Psoas muscle (tissue), 8 donors: ENCODE data around the gene NET1. TPM values are rescaled to one million over a fixed set of nuclear protein-coding genes. Genes with fewer than 3 reads are reported as not detected.

Experiments
- ATAC-seq, 4 donors: fragments of 200-7000 bp; cut with Tn5 transposase; one replicate each; pipeline ENCODE4 v1.9.1; 2020; ENCODE audit warnings: moderate library complexity in 3 of 4, mild to moderate bottlenecking in 2 of 4
- DNase-seq, 2 donors: peaks; one replicate each; pipeline ENCODE4 v3.0.0-alpha.2; 2020
- H3K27ac ChIP-seq: fragments of 200-600 bp; one replicate; pipeline ENCODE4 v1.8.0; 2022
- H3K27me3 ChIP-seq, 3 donors: fragments of 200-600 bp in 1 of 3; one replicate each; pipeline versions ENCODE4 v1.6.1 to v1.8.0; 2013 to 2022; ENCODE audit warnings: low read length in 2 of 3, mild to moderate bottlenecking in 2 of 3, moderate library complexity in 1 of 3; ENCODE audit not compliant: insufficient read depth in 3 of 3
- H3K36me3 ChIP-seq, 2 donors: fragments of 200-600 bp in 1 of 2; one replicate each; pipeline versions ENCODE4 v1.6.1 to v1.8.0; 2013 to 2022; ENCODE audit warnings: low read depth in 1 of 2, mild to moderate bottlenecking in 1 of 2, moderate library complexity in 1 of 2; ENCODE audit not compliant: insufficient read depth in 1 of 2
- H3K4me1 ChIP-seq: fragments of 200-600 bp; one replicate; pipeline ENCODE4 v1.8.0; 2022
- H3K4me3 ChIP-seq: fragments of 200-600 bp; one replicate; pipeline ENCODE4 v1.8.0; 2022; ENCODE audit warnings: mild to moderate bottlenecking
- H3K9me3 ChIP-seq: fragments of 200-600 bp; one replicate; pipeline ENCODE4 v1.8.0; 2022
- CTCF ChIP-seq: fragments of 200-600 bp; IDR thresholded peaks from one replicate; pipeline ENCODE4 v1.8.0; 2022; ENCODE audit warnings: antibody characterized with exemption
- WGBS, 3 donors: extraction: QIAGEN DNeasy Blood & Tissue Kit; methylation state at CpG; one replicate each; pipeline versions ENCODE4 v1.1.6 to v1.1.7; 2013; 5-methylcytosine and 5-hydroxymethylcytosine counted together
- intact Hi-C, 2 donors: fragments of 100-400 bp; cut with DNase I; formaldehyde crosslinking; loops; one replicate each; pipeline versions ENCODE4 v1.11.0 to v1.14.2; 2022
- polyA plus RNA-seq, 3 donors: library from polyadenylated mRNA; stranded (reverse); fragments of 200-250 nt; gene quantifications; one replicate each; pipeline ENCODE4 v1.2.3, GENCODE V29; 2013
- total RNA-seq, 4 donors: library from RNA; stranded (reverse); fragmentation: NEBNext Ultra II Directional in 2 of 4; extraction: Animal tissue kit (Norgen Biotek cat#: 25700) in 2 of 4; gene quantifications; one replicate each; pipeline versions ENCODE4 v1.2.1 to v1.2.4, GENCODE V29; 2021 to 2023
- donor health status: healthy with polysubstance abuse.
- donor health status: DM: no; HTN: no; CAD: no; lungs with moderate emphysema.
- donor health status: Bipolar disorder and iron deficiency.
- donor health status: healthy.
- donor health status: DM: yes; HTN: yes; CAD: no.
- donor health status: DM: no; HTN: no; CAD: no.
- donor health status: DM: no; HTN: no; CAD: no.
- donor health status: DM: yes; HTN: yes; CAD: no.

Gene NET1
- total and polyA plus RNA-seq, 7 donors: 14.3 to 44.0 (median 35.6) TPM

DNA sequence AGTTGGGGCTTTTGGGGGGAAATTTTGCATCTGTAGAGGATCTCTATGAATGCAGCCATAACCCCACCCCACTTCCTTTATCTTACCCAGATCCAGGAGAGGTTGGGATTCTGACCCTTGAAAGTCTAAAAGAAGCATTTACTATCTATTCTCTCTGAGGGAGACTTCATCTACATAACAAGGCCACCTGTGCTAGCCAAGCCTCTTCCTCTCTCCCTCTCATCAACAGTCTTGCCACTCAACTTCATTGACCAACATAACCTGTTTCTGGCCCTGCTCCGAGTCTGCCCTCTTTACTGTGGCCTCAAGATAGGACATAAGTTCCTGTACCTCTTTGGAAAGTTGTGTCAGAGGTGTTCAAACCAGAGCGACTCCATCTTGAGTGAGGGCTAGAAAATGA is 27.1 kb upstream of the NET1 start:
- ATAC-seq (no peak), DNase-seq (no peak)
- Histone ChIP-seq H3K27me3 (no peaks in the 10 kb centered on the region), H3K4me1 (no peaks in the 10 kb centered on the region), H3K27ac (no peak overlapping the region), H3K4me3 (no peak overlapping the region), H3K9me3 (peaks cover 8% of the 10 kb centered on the region), H3K36me3 (no peaks in the 10 kb centered on the region)
- TF ChIP-seq CTCF: no peak
- WGBS, 3 donors: 89 to 91% (median 90%) methylated on average over 2 of the region's 2 CpGs
- intact Hi-C loops: loop anchor here (5.0 kb wide), 1 partner anchor 538 kb away; no protein-coding TSS in a partner anchor

- peaks cover 18% of the 10 kb centered on the region for H3K9me3 ChIP-seq
- H3K4me1 ChIP-seq: no peaks in the 10 kb centered on the region
- DNase-seq (no peak), ATAC-seq (no peak)
- intact Hi-C loops: loop anchor here (5.0 kb wide), 1 partner anchor 540 kb away; no protein-coding TSS in a partner anchor
- H3K4me3 ChIP-seq: no peak overlapping the region
- WGBS, 3 donors: 92 to 94% (median 93%) methylated on average over 5 of the region's 5 CpGs
- no peak overlapping the region for H3K27ac ChIP-seq
- no peaks in the 10 kb centered on the region for H3K36me3 ChIP-seq
- H3K27me3 ChIP-seq: no peaks in the 10 kb centered on the region
- TF ChIP-seq CTCF: no peak
These were observed 25.2 kb upstream of the NET1 start for GRCh38 chr10:5387169-5387568.

DNA sequence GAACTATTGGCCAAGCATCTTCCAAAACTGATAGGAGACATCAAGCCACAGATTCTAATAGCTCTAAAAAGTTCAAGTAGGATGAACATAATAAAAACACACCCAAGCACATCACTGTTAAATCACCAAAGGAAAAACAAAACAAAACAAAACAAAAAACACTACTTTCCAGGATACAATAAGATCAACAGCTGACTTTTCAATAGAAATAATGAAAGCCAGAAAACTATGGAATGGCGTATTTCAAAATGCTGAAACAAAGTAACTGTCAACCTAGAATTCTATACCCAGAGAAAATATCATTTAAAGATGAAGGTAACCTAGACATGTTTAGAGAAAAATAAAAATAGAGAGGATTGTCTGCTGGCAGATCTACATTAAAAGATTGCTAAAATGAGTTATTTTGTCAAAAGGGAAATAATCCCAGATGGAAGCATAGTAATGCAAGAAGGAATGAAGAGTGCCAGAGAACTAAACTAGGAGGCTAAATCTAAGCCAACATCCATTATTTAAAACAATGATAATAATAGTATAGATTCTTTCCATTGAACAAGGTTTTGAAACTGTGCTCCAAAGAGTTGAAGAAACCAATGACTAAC is 21.7 kb upstream of the NET1 start:
- Histone ChIP-seq H3K9me3 (peaks cover 18% of the 10 kb centered on the region), H3K4me3 (no peak overlapping the region), H3K36me3 (no peaks in the 10 kb centered on the region), H3K27me3 (no peaks in the 10 kb centered on the region), H3K27ac (no peak overlapping the region), H3K4me1 (no peaks in the 10 kb centered on the region)
- intact Hi-C loops: no loop called here
- ATAC-seq (no peak), DNase-seq (no peak)
- no peak for TF ChIP-seq CTCF
- 96 to 100% (median 100%) methylated on average over 1 of the region's 1 CpG for WGBS, 3 donors

GRCh38 chr10:5391790-5392189 is 20.6 kb upstream of the NET1 start:
- H3K9me3 ChIP-seq: peaks cover 18% of the 10 kb centered on the region
- ATAC-seq (no peak), DNase-seq (no peak)
- intact Hi-C loops: no loop called here
- TF ChIP-seq CTCF: no peak
- H3K27ac ChIP-seq: no peak overlapping the region
- H3K27me3 ChIP-seq: no peaks in the 10 kb centered on the region
- no peaks in the 10 kb centered on the region for H3K4me1 ChIP-seq
- WGBS, 3 donors: 27 to 35% (median 31%) methylated on average over 3 of the region's 3 CpGs
- H3K4me3 ChIP-seq: no peak overlapping the region
- H3K36me3 ChIP-seq: no peaks in the 10 kb centered on the region

- no peaks in the 10 kb centered on the region for H3K4me1 ChIP-seq
- H3K4me3 ChIP-seq: no peak overlapping the region
- no peak for DNase-seq
- intact Hi-C loops: no loop called here
- WGBS, 3 donors: 94 to 98% (median 97%) methylated on average over 14 of the region's 14 CpGs
- ATAC-seq: no peak
- no peaks in the 10 kb centered on the region for H3K36me3 ChIP-seq
- peaks cover 18% of the 10 kb centered on the region for H3K9me3 ChIP-seq
- no peaks in the 10 kb centered on the region for H3K27me3 ChIP-seq
- H3K27ac ChIP-seq: no peak overlapping the region
- no peak for TF ChIP-seq CTCF
These were observed 18.8 kb upstream of the NET1 start for GRCh38 chr10:5393529-5393928.
